Stimulated activated CD8-positive, alpha-beta memory T cell treated with anti-CD3 and anti-CD28 coated beads, Interleukin-12 subunit alpha, Interleukin-12 subunit beta, amount 100 ng/mL, for 4 hours (primary cell): Measurements from ENCODE around the gene BCOR.

Source experiments
- DNase-seq: peaks from one replicate; pipeline ENCODE4 v3.0.0-alpha.2; 2020; ENCODE audit warnings: low read depth

Gene BCOR

GRCh38 chrX:40084471-40085101, 13.2 kb downstream of the BCOR start:
- DNase-seq, result no peak

GRCh38 chrX:40083979-40084359, 13.8 kb downstream of the BCOR start:
- DNase-seq, result no peak

- no peak for DNase-seq
Measured at GRCh38 chrX:40083120-40083978, 14.4 kb downstream of the BCOR start.

- no peak for DNase-seq
Measured at GRCh38 chrX:40082447-40083119, 15.2 kb downstream of the BCOR start.

- DNase-seq, result no peak
Measured at GRCh38 chrX:40081679-40082068, 16.1 kb downstream of the BCOR start.

GRCh38 chrX:40080894-40081678, 16.7 kb downstream of the BCOR start:
- DNase-seq, result no peak

- DNase-seq, result no peak
Measured at GRCh38 chrX:40079572-40079971, 18.2 kb downstream of the BCOR start.

GRCh38 chrX:40078489-40079227, 19.1 kb downstream of the BCOR start:
- no peak for DNase-seq

- DNase-seq, result no peak
Measured at GRCh38 chrX:40077906-40078305, 19.9 kb downstream of the BCOR start.

GRCh38 chrX:40076750-40077575, 20.8 kb downstream of the BCOR start:
- DNase-seq, result no peak

- DNase-seq, result no peak
Measured at GRCh38 chrX:40074959-40075332, 22.8 kb downstream of the BCOR start.

- no peak for DNase-seq
Measured at GRCh38 chrX:40074080-40074958, 23.4 kb downstream of the BCOR start.

GRCh38 chrX:40073439-40074054, 24.2 kb downstream of the BCOR start:
- no peak for DNase-seq

- no peak for DNase-seq
Measured at GRCh38 chrX:40072246-40072645, 25.5 kb downstream of the BCOR start.

- DNase-seq, result no peak
Measured at GRCh38 chrX:40068048-40068447, 29.7 kb downstream of the BCOR start.

- no peak for DNase-seq
Measured at GRCh38 chrX:40066700-40067099, 31.1 kb downstream of the BCOR start.

- no peak for DNase-seq
Measured at GRCh38 chrX:40065296-40066046, 32.3 kb downstream of the BCOR start.

GRCh38 chrX:40064055-40064597, 33.6 kb downstream of the BCOR start:
- no peak for DNase-seq
